A549 (cell line): ENCODE data around the gene ADGRL3. TPM values are rescaled to one million over a fixed set of nuclear protein-coding genes. Genes with fewer than 3 reads are reported as not detected.

Experiments used
- ATAC-seq, 2 experiments: fragments of 200-7000 bp in 1 of 2; fragments of >200 bp in 1 of 2; cut with Nextera tagmentation in 1 of 2; cut with Tn5 transposase in 1 of 2; 3 replicates each; pipeline versions ENCODE4 v1.8.0 to v1.9.1; 2018 to 2020; ENCODE audit warnings: mild to moderate bottlenecking in 1 of 2, moderate library complexity in 1 of 2
- CTCF ChIA-PET: fragments of 300-600 bp; sonication (Branson Sonifier 250); formaldehyde crosslinking; extraction: SDS; loops from one replicate; lab custom pipeline; 2021; ENCODE audit warnings: antibody characterized with exemption, inconsistent platforms; lab: Yijun Ruan, JAX
- POLR2A ChIA-PET: fragments of 350-600 bp; formaldehyde crosslinking; extraction: SDS; loops from one replicate; lab custom pipeline; 2021; ENCODE audit warnings: antibody characterized with exemption, inconsistent platforms; lab: Yijun Ruan, JAX
- DNase-seq, 2 experiments: peaks; one replicate each; pipeline versions ENCODE4 v3.0.0 to v3.0.0-alpha.2; 2011 to 2016; ENCODE audit warnings: low read depth in 1 of 2, low spot score in 1 of 2
- FAIRE-seq: peaks from 2 replicates; lab custom pipeline; 2011; peaks lifted over from hg19 to GRCh38; lab: Jason Lieb, UNC
- H3K27ac ChIP-seq, 2 experiments: fragments of >200 bp; sonication (Bioruptor Twin); formaldehyde crosslinking; 3 replicates each; pipeline ENCODE4 v1.5.1; 2016 to 2017
- H3K4me1 ChIP-seq: fragments of >200 bp; sonication (Bioruptor Twin); formaldehyde crosslinking; 3 replicates; pipeline ENCODE4 v1.6.1; 2016
- H3K4me2 ChIP-seq: fragments of >200 bp; sonication (Bioruptor Twin); formaldehyde crosslinking; 3 replicates; pipeline ENCODE4 v1.6.1; 2016
- H3K4me3 ChIP-seq: fragments of >200 bp; sonication (Bioruptor Twin); formaldehyde crosslinking; 3 replicates; pipeline ENCODE4 v1.5.1; 2016
- H3K9me3 ChIP-seq: fragments of >200 bp; sonication (Bioruptor Twin); formaldehyde crosslinking; 3 replicates; pipeline ENCODE4 v1.6.1; 2016
- BHLHE40 ChIP-seq: IDR thresholded peaks from 2 replicates; pipeline ENCODE4 v1.6.1; 2012; ENCODE audit warnings: low read depth, low read length, inconsistent platforms
- CBX2 ChIP-seq: fragments of 200-600 bp; sonication (generic); IDR thresholded peaks from 2 replicates; pipeline ENCODE4 v1.6.1; 2016; ENCODE audit warnings: low read depth, mild to moderate bottlenecking, borderline replicate concordance
- CBX8 ChIP-seq: fragments of 200-600 bp; sonication (generic); IDR thresholded peaks from 2 replicates; pipeline ENCODE4 v1.6.1; 2016
- CEBPB ChIP-seq, 2 experiments: fragments of >200 bp in 1 of 2; sonication (Bioruptor Twin) in 1 of 2; formaldehyde crosslinking in 1 of 2; IDR thresholded peaks; 2 replicates each; pipeline ENCODE4 v1.6.1; 2012 to 2016
- E2F6 ChIP-seq: IDR thresholded peaks from 2 replicates; pipeline ENCODE4 v1.6.1; 2012; ENCODE audit warnings: low read depth, borderline replicate concordance
- FOSB ChIP-seq: fragments of 250-450 bp; sonication (Bioruptor Pico); IDR thresholded peaks from 2 replicates; pipeline ENCODE4 v1.5.0; 2020; ENCODE audit warnings: mild to moderate bottlenecking, moderate library complexity
- FOSL2 ChIP-seq, 2 experiments: fragments of 450-650 bp in 1 of 2; fragments of >200 bp in 1 of 2; sonication (Bioruptor Twin) in 1 of 2; formaldehyde crosslinking; IDR thresholded peaks; 2 replicates each; pipeline versions ENCODE4 v1.5.0 to v1.6.1; 2016 to 2020; ENCODE audit warnings: mild to moderate bottlenecking in 1 of 2, moderate library complexity in 1 of 2
- GATA3 ChIP-seq: IDR thresholded peaks from 2 replicates; pipeline ENCODE4 v1.6.1; 2012; ENCODE audit warnings: borderline replicate concordance
- JUN ChIP-seq, 2 experiments: fragments of >200 bp; sonication (Bioruptor Twin); formaldehyde crosslinking; IDR thresholded peaks; 2 replicates in 1 of 2; 3 replicates in 1 of 2; pipeline ENCODE4 v1.6.1; 2016 to 2017
- KDM5A ChIP-seq: fragments of 200-600 bp; sonication (generic); IDR thresholded peaks from 2 replicates; pipeline ENCODE4 v1.6.1; 2016; ENCODE audit warnings: antibody characterized with exemption, mild to moderate bottlenecking
- MAZ ChIP-seq: fragments of 150-350 bp; IDR thresholded peaks from 2 replicates; pipeline ENCODE4 v1.6.1; 2014; ENCODE audit warnings: antibody characterized with exemption, low read depth, low read length, borderline replicate concordance
- MYC ChIP-seq: IDR thresholded peaks from 2 replicates; pipeline ENCODE4 v1.6.1; 2012; ENCODE audit warnings: mild to moderate bottlenecking, inconsistent platforms, low read length, improper control_type of control experiment, borderline replicate concordance
- NR3C1 ChIP-seq: fragments of >200 bp; sonication (Bioruptor Twin); formaldehyde crosslinking; IDR thresholded peaks from 3 replicates; pipeline ENCODE4 v1.6.1; 2017
- PBX3 ChIP-seq: IDR thresholded peaks from 2 replicates; pipeline ENCODE4 v1.6.1; 2012
- POLR2A ChIP-seq: IDR thresholded peaks from 2 replicates; pipeline ENCODE4 v1.6.1; 2012; ENCODE audit warnings: mild to moderate bottlenecking, low read length
- RCOR1 ChIP-seq: fragments of 150-350 bp; IDR thresholded peaks from 2 replicates; pipeline ENCODE4 v1.6.1; 2014; ENCODE audit warnings: antibody characterized with exemption, low read length, low read depth
- ZFP36 ChIP-seq: fragments of 450-650 bp; IDR thresholded peaks from 2 replicates; pipeline ENCODE4 v1.6.1; 2014; ENCODE audit warnings: borderline replicate concordance; ENCODE audit not compliant: partially characterized antibody
- WGBS: methylation state at CpG from one replicate; pipeline ENCODE4 v1.1.6; 2017; ENCODE audit errors: missing lambda C conversion rate; 5-methylcytosine and 5-hydroxymethylcytosine counted together
- polyA plus RNA-seq, 4 experiments: library from polyadenylated mRNA; depleted of rRNA in 3 of 4; stranded (reverse); fragments of >200 nt; fragmentation: RNase III in 1 of 4; extraction: RNeasy Plus Mini Kit Qiagen cat#74134 plus additional on column Dnase treatment in 1 of 4; gene quantifications; 2 replicates in 3 of 4; 3 replicates in 1 of 4; pipeline ENCODE4 v1.2.3, GENCODE V29; 2011 to 2017
- TF ChIP-seq, protein P1 (sequence below): fragments of 250-450 bp; sonication (Bioruptor Pico); IDR thresholded peaks from 2 replicates; pipeline ENCODE4 v1.5.0; 2021; ENCODE audit warnings: mild to moderate bottlenecking, moderate library complexity, borderline replicate concordance
- TF ChIP-seq, protein P2 (sequence below): fragments of >200 bp; sonication (Bioruptor Twin); formaldehyde crosslinking; IDR thresholded peaks from 3 replicates; pipeline ENCODE4 v1.5.1; 2016
- TF ChIP-seq, protein P3 (sequence below): fragments of >200 bp; sonication (Bioruptor Twin); formaldehyde crosslinking; IDR thresholded peaks from 3 replicates; pipeline ENCODE4 v1.6.1; 2016
- TF ChIP-seq, protein P4 (sequence below): IDR thresholded peaks from 2 replicates; pipeline ENCODE4 v1.6.1; 2012

The ADGRL3 gene
- polyA plus RNA-seq, 2 of the 4 experiments (the other 2 are of a cell fraction) = 0.05 to 0.12 TPM

DNA sequence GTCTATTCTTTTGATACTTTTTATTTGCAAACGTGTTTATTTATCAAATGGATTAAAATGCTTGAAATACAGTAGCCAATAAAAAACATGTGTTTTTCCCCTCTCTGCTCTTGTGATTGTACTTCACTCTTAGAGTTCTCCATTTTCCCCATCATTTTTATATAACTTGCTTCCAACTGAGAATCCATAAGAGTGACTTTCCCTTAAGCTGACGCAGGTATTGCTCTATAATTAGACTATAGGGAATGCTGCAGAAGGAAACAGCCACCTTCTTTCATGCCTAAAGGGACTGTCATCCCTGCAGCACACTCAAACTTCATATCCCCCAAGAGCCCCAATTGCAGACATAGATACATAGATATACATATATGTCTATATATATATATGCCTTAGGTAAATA is 456.9 kb downstream of the ADGRL3 start:
- 22% methylated on average over 2 of the region's 2 CpGs for WGBS
- H3K4me2 ChIP-seq = no peak overlapping the region
- no peak overlapping the region for H3K4me3 ChIP-seq
- H3K9me3 ChIP-seq = no peaks in the 10 kb centered on the region
- ATAC-seq = no peak
- no peaks in the 10 kb centered on the region for H3K4me1 ChIP-seq
- no peak for DNase-seq
- CTCF ChIA-PET = no interaction called here
- TF ChIP-seq POLR2A (no peak), RCOR1 (no peak), MYC (no peak), JUN (IDR thresholded peaks at IDR 0.05) (no peak), E2F6 (no peak), NR3C1 (no peak)
- TF ChIP-seq, protein P1, sequence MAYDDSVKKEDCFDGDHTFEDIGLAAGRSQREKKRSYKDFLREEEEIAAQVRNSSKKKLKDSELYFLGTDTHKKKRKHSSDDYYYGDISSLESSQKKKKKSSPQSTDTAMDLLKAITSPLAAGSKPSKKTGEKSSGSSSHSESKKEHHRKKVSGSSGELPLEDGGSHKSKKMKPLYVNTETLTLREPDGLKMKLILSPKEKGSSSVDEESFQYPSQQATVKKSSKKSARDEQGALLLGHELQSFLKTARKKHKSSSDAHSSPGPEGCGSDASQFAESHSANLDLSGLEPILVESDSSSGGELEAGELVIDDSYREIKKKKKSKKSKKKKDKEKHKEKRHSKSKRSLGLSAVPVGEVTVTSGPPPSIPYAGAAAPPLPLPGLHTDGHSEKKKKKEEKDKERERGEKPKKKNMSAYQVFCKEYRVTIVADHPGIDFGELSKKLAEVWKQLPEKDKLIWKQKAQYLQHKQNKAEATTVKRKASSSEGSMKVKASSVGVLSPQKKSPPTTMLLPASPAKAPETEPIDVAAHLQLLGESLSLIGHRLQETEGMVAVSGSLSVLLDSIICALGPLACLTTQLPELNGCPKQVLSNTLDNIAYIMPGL (CRISPR knock-in tag) = no peak
- TF ChIP-seq, all 56 proteins: peak for 0
- POLR2A ChIA-PET = no interaction called here
- no peak overlapping the region for H3K27ac ChIP-seq
- FAIRE-seq = no peak

DNA sequence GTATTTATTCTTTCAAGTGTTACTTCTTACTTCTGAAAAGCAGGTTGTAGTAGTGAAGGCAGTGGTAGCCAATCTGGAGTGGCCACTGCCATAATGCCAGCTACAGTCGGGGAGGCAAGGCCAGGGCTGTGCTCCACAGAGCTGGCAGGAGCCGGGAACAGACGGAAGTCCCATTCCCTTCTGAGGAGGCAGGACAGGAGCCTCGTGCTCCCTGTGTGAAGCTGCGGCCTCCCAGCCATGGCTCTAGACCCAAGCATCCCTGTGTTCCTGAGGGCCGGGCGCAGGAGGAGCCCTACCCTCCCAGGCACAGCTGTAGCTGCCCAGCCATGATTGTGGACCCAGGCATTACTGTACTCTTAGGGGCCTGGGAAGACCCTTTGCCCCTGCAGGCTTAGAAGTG is 461.8 kb downstream of the ADGRL3 start:
- Histone ChIP-seq H3K4me1 (no peaks in the 10 kb centered on the region), H3K27ac (no peak overlapping the region), H3K4me2 (no peak overlapping the region), H3K4me3 (no peak overlapping the region), H3K9me3 (no peaks in the 10 kb centered on the region)
- no peak for TF ChIP-seq GATA3
- ATAC-seq = no peak
- WGBS = 37% methylated on average over 3 of the region's 7 CpGs
- POLR2A ChIA-PET = no interaction called here
- no peak for FAIRE-seq
- CTCF ChIA-PET = no interaction called here
- DNase-seq = no peak

- POLR2A ChIA-PET = no interaction called here
- no peaks in the 10 kb centered on the region for H3K9me3 ChIP-seq
- H3K27ac ChIP-seq = no peak overlapping the region
- no peak overlapping the region for H3K4me2 ChIP-seq
- DNase-seq = no peak
- no peaks in the 10 kb centered on the region for H3K4me1 ChIP-seq
- 85% methylated on average over 2 of the region's 5 CpGs for WGBS
- no peak for ATAC-seq
- H3K4me3 ChIP-seq = no peak overlapping the region
- FAIRE-seq = no peak
- CTCF ChIA-PET = no interaction called here
- TF ChIP-seq CBX2 (no peak), GATA3 (no peak)
Measured at GRCh38 chr4:61662362-61662761, 462.2 kb downstream of the ADGRL3 start.

- no peak overlapping the region for H3K4me2 ChIP-seq
- no peak for FAIRE-seq
- WGBS = 7% methylated on average over 2 of the region's 8 CpGs
- POLR2A ChIA-PET = no interaction called here
- no peak overlapping the region for H3K4me3 ChIP-seq
- no peak for DNase-seq
- CTCF ChIA-PET = no interaction called here
- H3K9me3 ChIP-seq = no peaks in the 10 kb centered on the region
- TF ChIP-seq BHLHE40 (no peak), CEBPB (IDR thresholded peaks at IDR 0.05) (no peak), E2F6 (no peak), FOSB (CRISPR knock-in tag) (no peak), FOSL2 (IDR thresholded peaks at IDR 0.05) (no peak), FOSL2 (CRISPR knock-in tag; IDR thresholded peaks at IDR 0.05) (no peak), MAZ (no peak), ZFP36 (no peak), KDM5A (no peak), PBX3 (no peak), CBX2 (no peak), CBX8 (no peak)
- TF ChIP-seq, protein P2, sequence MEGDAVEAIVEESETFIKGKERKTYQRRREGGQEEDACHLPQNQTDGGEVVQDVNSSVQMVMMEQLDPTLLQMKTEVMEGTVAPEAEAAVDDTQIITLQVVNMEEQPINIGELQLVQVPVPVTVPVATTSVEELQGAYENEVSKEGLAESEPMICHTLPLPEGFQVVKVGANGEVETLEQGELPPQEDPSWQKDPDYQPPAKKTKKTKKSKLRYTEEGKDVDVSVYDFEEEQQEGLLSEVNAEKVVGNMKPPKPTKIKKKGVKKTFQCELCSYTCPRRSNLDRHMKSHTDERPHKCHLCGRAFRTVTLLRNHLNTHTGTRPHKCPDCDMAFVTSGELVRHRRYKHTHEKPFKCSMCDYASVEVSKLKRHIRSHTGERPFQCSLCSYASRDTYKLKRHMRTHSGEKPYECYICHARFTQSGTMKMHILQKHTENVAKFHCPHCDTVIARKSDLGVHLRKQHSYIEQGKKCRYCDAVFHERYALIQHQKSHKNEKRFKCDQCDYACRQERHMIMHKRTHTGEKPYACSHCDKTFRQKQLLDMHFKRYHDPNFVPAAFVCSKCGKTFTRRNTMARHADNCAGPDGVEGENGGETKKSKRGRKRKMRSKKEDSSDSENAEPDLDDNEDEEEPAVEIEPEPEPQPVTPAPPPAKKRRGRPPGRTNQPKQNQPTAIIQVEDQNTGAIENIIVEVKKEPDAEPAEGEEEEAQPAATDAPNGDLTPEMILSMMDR = no peak
- TF ChIP-seq, protein P3, sequence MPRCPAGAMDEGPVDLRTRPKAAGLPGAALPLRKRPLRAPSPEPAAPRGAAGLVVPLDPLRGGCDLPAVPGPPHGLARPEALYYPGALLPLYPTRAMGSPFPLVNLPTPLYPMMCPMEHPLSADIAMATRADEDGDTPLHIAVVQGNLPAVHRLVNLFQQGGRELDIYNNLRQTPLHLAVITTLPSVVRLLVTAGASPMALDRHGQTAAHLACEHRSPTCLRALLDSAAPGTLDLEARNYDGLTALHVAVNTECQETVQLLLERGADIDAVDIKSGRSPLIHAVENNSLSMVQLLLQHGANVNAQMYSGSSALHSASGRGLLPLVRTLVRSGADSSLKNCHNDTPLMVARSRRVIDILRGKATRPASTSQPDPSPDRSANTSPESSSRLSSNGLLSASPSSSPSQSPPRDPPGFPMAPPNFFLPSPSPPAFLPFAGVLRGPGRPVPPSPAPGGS = no peak
- TF ChIP-seq, protein P4, sequence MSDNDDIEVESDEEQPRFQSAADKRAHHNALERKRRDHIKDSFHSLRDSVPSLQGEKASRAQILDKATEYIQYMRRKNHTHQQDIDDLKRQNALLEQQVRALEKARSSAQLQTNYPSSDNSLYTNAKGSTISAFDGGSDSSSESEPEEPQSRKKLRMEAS = no peak
- H3K4me1 ChIP-seq = no peaks in the 10 kb centered on the region
- H3K27ac ChIP-seq = no peak overlapping the region
- no peak for ATAC-seq
Measured at GRCh38 chr4:61663310-61663709, 463.2 kb downstream of the ADGRL3 start.
